ENCODE measurements around the gene ARHGEF7.

DNA sequence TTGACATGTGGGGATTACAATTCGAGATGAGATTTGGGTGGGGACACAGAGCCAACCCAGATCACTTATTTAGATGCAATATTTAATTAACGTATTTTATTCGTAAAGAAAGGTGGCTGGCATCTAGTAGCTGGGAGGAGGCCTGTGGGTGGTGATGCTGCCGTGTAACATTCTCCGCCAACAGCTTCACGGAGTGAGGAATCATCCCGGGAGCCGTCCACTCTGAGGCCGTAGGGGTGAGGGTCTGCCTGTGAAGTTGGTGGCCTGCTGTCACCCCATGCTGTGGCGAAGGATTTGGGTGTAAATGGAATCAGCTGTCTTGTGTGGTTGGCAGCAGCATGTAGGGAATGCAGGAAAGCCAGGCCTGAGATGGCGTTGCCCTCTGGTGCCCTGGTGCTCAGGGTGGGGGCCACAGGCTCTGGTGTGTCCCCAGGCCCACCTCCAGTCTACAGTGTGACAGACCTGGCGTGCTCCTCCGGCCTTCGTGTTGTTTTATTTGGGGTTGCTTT is 202.0 kb downstream of the ARHGEF7 start:
- TF ChIP-seq GATA2 (IDR thresholded peaks at IDR 0.05; ENCODE audit: low read depth, low read length) (no peak), GATA3 (IDR thresholded peaks at IDR 0.05; ENCODE audit: low read depth, low read length) (no peak)

Measured in SH-SY5Y (cell line).